ENCODE results near the gene TPCN2. TPM values are rescaled to one million over a fixed set of nuclear protein-coding genes. Genes with fewer than 3 reads are reported as not detected.
A peak's percentile ranks its signal among the peaks of the same experiment; 100 is the strongest.

The TPCN2 gene
- total and polyA plus RNA-seq, 9 of the 15 experiments (the other 6 are each of a cell fraction or from before 2014, with no cell fraction given), result 0.66 to 10.2 (median 4.6) TPM

- no TSS peak for BruUV-seq (replicated peaks)
- peaks cover 0 to 38% of the 10 kb centered on the region in 2 experiments; a peak in 3 of 5 replicates for H3K4me1 ChIP-seq (replicated peaks in 1 of 2; ENCODE audit: control insufficient read depth in 2 of 2, insufficient read depth in 2 of 2, low read length in 2 of 2)
- no peak overlapping the region for H3K9ac ChIP-seq (ENCODE audit: insufficient read depth in 1 of 2, low read depth in 2 of 2, low read length in 2 of 2)
- DNase-seq (ENCODE audit: extremely low read depth in 1 of 4, low spot score in 3 of 4), result no peak
- 4% methylated on average over 12 of the region's 12 CpGs for WGBS (ENCODE audit: insufficient coverage, low coverage, missing lambda C conversion rate)
- FAIRE-seq, result no peak
- H3K4me2 ChIP-seq (ENCODE audit: insufficient read depth, low read length), result no peak overlapping the region
- ChIA-PET CTCF (ENCODE audit: low intra/inter-chr PET ratio) (no interaction called here), POLR2A (no interaction called here)
- no peaks in the 10 kb centered on the region for H3K79me2 ChIP-seq (ENCODE audit: control insufficient read depth, insufficient read depth, low read length)
- peaks cover 22% of the 10 kb centered on the region for H4K20me1 ChIP-seq (replicated peaks; ENCODE audit: control insufficient read depth, insufficient read depth, low read length)
- no peak overlapping the region for H2AFZ ChIP-seq (ENCODE audit: low read depth, low read length)
- H3K27ac ChIP-seq (ENCODE audit: extremely low read depth, low read depth, low read length), result no peak overlapping the region
- H3K9me3 ChIP-seq (replicated peaks; ENCODE audit: control insufficient read depth, insufficient read depth, low read depth, low read length), result no peaks in the 10 kb centered on the region
- peaks cover 3% of the 10 kb centered on the region for H3K9me1 ChIP-seq (ENCODE audit: control insufficient read depth, insufficient read depth, low read length)
- no peak overlapping the region for H3K4me3 ChIP-seq
- no peak for TF ChIP-seq SMC3 (conservative IDR thresholded peaks at IDR 0.05; ENCODE audit: insufficient read depth, low read depth, low read length)
- peak; percentile 38; the same call in 1 of the 2 replicates for TF ChIP-seq CEBPG (CRISPR knock-in tag; IDR thresholded peaks at IDR 0.05)
- TF ChIP-seq CEBPG (tag; conservative IDR thresholded peaks at IDR 0.05 in 1 of 2, IDR thresholded peaks at IDR 0.05 in 1 of 2), result no peak
- no peaks in the 10 kb centered on the region for H3K36me3 ChIP-seq (ENCODE audit: control insufficient read depth, insufficient read depth, low read length)
- no peak for ATAC-seq
- intact Hi-C loops (cut with micrococcal nuclease), result no loop called here
- in situ Hi-C loops (cut with MboI), result no loop called here
- H3K27me3 ChIP-seq (ENCODE audit: control insufficient read depth in 2 of 2, insufficient read depth in 2 of 2, low read length in 2 of 2), result peaks cover 65 to 96% of the 10 kb centered on the region in 2 experiments
These were observed 41.9 kb upstream of the TPCN2 start for GRCh38 chr11:69006816-69007215.

GRCh38 chr11:69007975-69008381 is 40.8 kb upstream of the TPCN2 start:
- ChIA-PET POLR2A (no interaction called here), CTCF (ENCODE audit: low intra/inter-chr PET ratio) (no interaction called here)
- Histone ChIP-seq H4K20me1 (replicated peaks; ENCODE audit: control insufficient read depth, insufficient read depth, low read length) (peaks cover 23% of the 10 kb centered on the region), H3K27ac (ENCODE audit: extremely low read depth, low read depth, low read length) (no peak overlapping the region), H3K9ac (ENCODE audit: insufficient read depth in 1 of 2, low read depth in 2 of 2, low read length in 2 of 2) (no peak overlapping the region), H2AFZ (ENCODE audit: low read depth, low read length) (no peak overlapping the region), H3K4me2 (ENCODE audit: insufficient read depth, low read length) (no peak overlapping the region), H3K27me3 (ENCODE audit: control insufficient read depth in 2 of 2, insufficient read depth in 2 of 2, low read length in 2 of 2) (peaks cover 59 to 96% of the 10 kb centered on the region in 2 experiments), H3K9me1 (ENCODE audit: control insufficient read depth, insufficient read depth, low read length) (peaks cover 3% of the 10 kb centered on the region), H3K4me1 (replicated peaks in 1 of 2; ENCODE audit: control insufficient read depth in 2 of 2, insufficient read depth in 2 of 2, low read length in 2 of 2) (peaks cover 0 to 49% of the 10 kb centered on the region in 2 experiments; a peak in 3 of 5 replicates), H3K36me3 (ENCODE audit: control insufficient read depth, insufficient read depth, low read length) (no peaks in the 10 kb centered on the region), H3K4me3 (no peak overlapping the region), H3K79me2 (ENCODE audit: control insufficient read depth, insufficient read depth, low read length) (no peaks in the 10 kb centered on the region), H3K9me3 (replicated peaks; ENCODE audit: control insufficient read depth, insufficient read depth, low read depth, low read length) (no peaks in the 10 kb centered on the region)
- ATAC-seq, result no peak
- no peak for FAIRE-seq
- 13% methylated on average over 8 of the region's 8 CpGs for WGBS (ENCODE audit: insufficient coverage, low coverage, missing lambda C conversion rate)
- intact Hi-C loops (cut with micrococcal nuclease), result no loop called here
- in situ Hi-C loops (cut with MboI), result no loop called here
- no TSS peak for BruUV-seq (replicated peaks)
- no peak for DNase-seq (ENCODE audit: extremely low read depth in 1 of 4, low spot score in 3 of 4)
- no peak for TF ChIP-seq MCM2 (IDR thresholded peaks at IDR 0.05; ENCODE audit: low read depth)
- no peak for TF ChIP-seq POU5F1 (IDR thresholded peaks at IDR 0.05; ENCODE audit: borderline replicate concordance, low read depth, low read length, partially characterized antibody)
- TF ChIP-seq HDGF (IDR thresholded peaks at IDR 0.05), result no peak
- TF ChIP-seq ZFP36 (IDR thresholded peaks at IDR 0.05; ENCODE audit: low read depth, low read length, partially characterized antibody), result no peak
- TF ChIP-seq HMG20A (CRISPR knock-in tag; conservative IDR thresholded peaks at IDR 0.05), result no peak
- no peak for TF ChIP-seq ZNF589 (CRISPR knock-in tag; IDR thresholded peaks at IDR 0.05; ENCODE audit: low read depth)
- TF ChIP-seq FOXP1 (CRISPR knock-in tag; IDR thresholded peaks at IDR 0.05), result no peak
- TF ChIP-seq THAP12 (CRISPR knock-in tag; IDR thresholded peaks at IDR 0.05), result no peak
- TF ChIP-seq ZNF511 (CRISPR knock-in tag; IDR thresholded peaks at IDR 0.05), result no peak
- TF ChIP-seq MTA2 (IDR thresholded peaks at IDR 0.05; ENCODE audit: low read depth), result no peak
- no peak for TF ChIP-seq YY1 (IDR thresholded peaks at IDR 0.05; ENCODE audit: borderline replicate concordance in 1 of 3, control insufficient read depth in 1 of 3, extremely low read depth in 1 of 3, insufficient read depth in 3 of 3, insufficient read length in 1 of 3, insufficient replicate concordance in 2 of 3, low read depth in 1 of 3, low read length in 2 of 3)

Measured in K562 (cell line).